HG03354 (cell line): ENCODE results near the gene CNTNAP2.
"Not testable (repeated sequence)": the region's sequence is repeated elsewhere in the genome, so short reads cannot be mapped to it uniquely, and the experiment has no call there.

Source experiments
- ATAC-seq: cut with Tn5 transposase; IDR thresholded peaks from one replicate; pipeline ENCODE4 v1.9.1; 2021; ENCODE audit warnings: mild to moderate bottlenecking; ENCODE audit not compliant: unreplicated experiment, poor library complexity, severe bottlenecking

The CNTNAP2 gene

GRCh38 chr7:147044941-147045340 is 928.3 kb downstream of the CNTNAP2 start:
- no peak for ATAC-seq

- ATAC-seq = no peak
These were observed 931.1 kb downstream of the CNTNAP2 start for GRCh38 chr7:147047696-147048095.

GRCh38 chr7:147048864-147049263 is 932.3 kb downstream of the CNTNAP2 start:
- ATAC-seq = no peak

- no peak for ATAC-seq
These were observed 936.2 kb downstream of the CNTNAP2 start for GRCh38 chr7:147052818-147053217.

- no peak for ATAC-seq
These were observed 937.1 kb downstream of the CNTNAP2 start for GRCh38 chr7:147053746-147054145.

- no peak for ATAC-seq
These were observed 943.5 kb downstream of the CNTNAP2 start for GRCh38 chr7:147060070-147060469.

GRCh38 chr7:147062897-147063296 is 946.3 kb downstream of the CNTNAP2 start:
- no peak for ATAC-seq

- ATAC-seq = no peak
These were observed 952.2 kb downstream of the CNTNAP2 start for GRCh38 chr7:147068842-147069241.

- no peak for ATAC-seq
These were observed 953.2 kb downstream of the CNTNAP2 start for GRCh38 chr7:147069771-147070170.

- no peak for ATAC-seq
These were observed 954.3 kb downstream of the CNTNAP2 start for GRCh38 chr7:147070886-147071285.

- no peak for ATAC-seq
These were observed 954.9 kb downstream of the CNTNAP2 start for GRCh38 chr7:147071536-147071935.

GRCh38 chr7:147078312-147078711 is 961.7 kb downstream of the CNTNAP2 start:
- no peak for ATAC-seq

GRCh38 chr7:147079083-147079482 is 962.5 kb downstream of the CNTNAP2 start:
- ATAC-seq = no peak

- ATAC-seq = no peak
These were observed 963.4 kb downstream of the CNTNAP2 start for GRCh38 chr7:147079921-147080420.

- ATAC-seq = no peak
These were observed 964.5 kb downstream of the CNTNAP2 start for GRCh38 chr7:147081117-147081516.

- ATAC-seq = no peak
These were observed 972.5 kb downstream of the CNTNAP2 start for GRCh38 chr7:147089051-147089461.

GRCh38 chr7:147089608-147090007 is 973.0 kb downstream of the CNTNAP2 start:
- no peak for ATAC-seq

- ATAC-seq = no peak
These were observed 980.0 kb downstream of the CNTNAP2 start for GRCh38 chr7:147096629-147097028.

- no peak for ATAC-seq
These were observed 986.6 kb downstream of the CNTNAP2 start for GRCh38 chr7:147103224-147103623.

- ATAC-seq = no peak
These were observed 990.1 kb downstream of the CNTNAP2 start for GRCh38 chr7:147106746-147107145.

- ATAC-seq = not testable (repeated sequence)
These were observed 997.9 kb downstream of the CNTNAP2 start for GRCh38 chr7:147114525-147114924.

- no peak for ATAC-seq
These were observed 1019.8 kb downstream of the CNTNAP2 start for GRCh38 chr7:147136352-147136751.
